HTERT RPE-1 (cell line): ENCODE data around the gene RFTN2.
"Not testable (repeated sequence)": the region's sequence is repeated elsewhere in the genome, so short reads cannot be mapped to it uniquely, and the experiment has no call there.

Source experiments
- in situ Hi-C: fragments of 300-500 bp; cut with MboI; formaldehyde crosslinking; loops from 4 replicates; pipeline ENCODE4 v1.14.3; 2020; ENCODE audit warnings: low sequenced_read_pairs

Gene RFTN2

DNA sequence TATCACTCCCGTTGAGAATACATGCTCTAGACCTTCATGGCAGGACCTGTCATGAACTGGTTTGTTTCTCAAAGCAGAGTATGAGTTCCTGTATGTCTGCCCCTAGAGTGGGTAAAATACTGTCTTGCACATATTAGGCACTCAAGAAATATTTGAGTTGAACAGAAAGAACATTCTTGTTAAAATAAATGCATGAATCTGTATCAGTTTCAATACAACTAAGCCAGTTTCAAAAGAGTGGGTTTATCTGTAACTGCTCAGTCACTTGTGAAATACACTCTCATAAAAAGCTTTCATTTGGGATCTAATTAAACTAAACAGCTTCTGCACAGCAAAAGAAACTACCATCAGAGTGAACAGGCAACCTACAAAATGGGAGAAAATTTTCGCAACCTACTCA is 69.2 kb downstream of the RFTN2 start:
- in situ Hi-C loops, result no loop called here

DNA sequence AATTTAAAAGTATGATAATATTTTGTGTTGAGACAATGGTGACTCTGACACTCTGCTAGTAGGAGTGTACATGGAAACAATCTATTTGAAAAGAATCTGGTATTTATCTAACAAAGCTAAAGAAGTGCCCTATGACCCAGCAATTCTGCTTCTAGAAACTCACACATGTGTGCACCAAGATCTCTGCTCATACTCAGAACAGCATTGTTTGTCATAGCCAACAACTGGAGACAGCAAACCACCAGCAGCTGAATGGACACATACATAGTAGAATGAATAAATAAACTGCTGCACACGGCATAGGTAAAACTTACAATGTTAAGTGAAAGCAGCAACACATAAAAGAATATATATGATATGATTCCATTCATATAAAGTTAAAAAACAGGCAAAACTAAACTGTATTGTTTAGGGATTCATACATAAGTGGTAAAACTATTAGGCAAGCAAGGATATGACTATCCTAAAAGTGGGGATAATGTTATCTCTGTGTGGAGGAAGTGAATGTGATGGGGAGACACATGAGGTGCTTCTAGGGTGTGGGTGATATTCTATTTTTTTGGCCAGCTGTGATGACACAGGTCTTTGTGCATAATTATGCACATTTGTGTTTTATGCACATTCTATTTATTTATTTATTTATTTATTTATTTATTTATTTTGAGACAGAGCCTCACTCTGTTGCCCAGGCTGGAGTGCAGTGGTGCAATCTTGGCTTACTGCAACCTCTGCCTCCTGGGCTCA is 71.1 kb downstream of the RFTN2 start:
- in situ Hi-C loops, result no loop called here

DNA sequence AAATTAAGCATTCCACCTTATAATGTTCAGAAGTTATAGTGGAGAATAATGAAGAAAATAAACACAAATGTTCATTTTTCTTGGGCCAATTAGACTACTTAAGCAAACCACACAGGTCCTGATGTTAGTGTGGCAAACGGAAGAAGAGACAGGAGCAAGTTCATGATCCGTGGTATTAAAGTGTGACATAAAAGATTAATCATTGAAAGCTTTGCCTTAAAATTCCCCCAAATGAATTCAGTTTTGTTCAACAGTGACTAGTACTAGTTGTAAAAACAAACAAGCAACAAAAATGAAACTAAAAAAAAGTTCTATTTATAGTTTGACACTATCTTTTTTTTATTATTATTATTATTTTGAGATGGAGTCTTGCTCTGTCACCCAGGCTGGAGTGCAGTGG is 73.7 kb downstream of the RFTN2 start:
- in situ Hi-C loops, result no loop called here

DNA sequence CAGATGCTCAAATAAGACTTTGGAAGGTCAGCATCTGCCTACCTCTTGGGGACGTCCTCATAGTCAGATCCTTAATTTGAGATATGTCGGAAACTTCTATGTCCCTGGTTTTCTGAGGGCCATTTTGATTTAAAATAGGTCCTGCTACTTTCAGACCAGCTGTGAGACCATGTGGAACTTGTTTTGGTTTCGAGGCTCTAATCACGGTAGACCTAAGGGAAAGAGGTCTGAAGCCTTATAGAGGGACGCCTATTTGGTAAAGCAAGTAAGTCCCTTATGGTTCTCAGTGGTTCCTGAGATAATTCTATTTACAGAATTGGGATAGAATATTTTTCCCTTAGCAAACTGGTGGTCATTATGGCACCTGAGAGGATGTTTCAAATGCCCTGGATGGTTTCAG is 75.1 kb downstream of the RFTN2 start:
- in situ Hi-C loops, result no loop called here

DNA sequence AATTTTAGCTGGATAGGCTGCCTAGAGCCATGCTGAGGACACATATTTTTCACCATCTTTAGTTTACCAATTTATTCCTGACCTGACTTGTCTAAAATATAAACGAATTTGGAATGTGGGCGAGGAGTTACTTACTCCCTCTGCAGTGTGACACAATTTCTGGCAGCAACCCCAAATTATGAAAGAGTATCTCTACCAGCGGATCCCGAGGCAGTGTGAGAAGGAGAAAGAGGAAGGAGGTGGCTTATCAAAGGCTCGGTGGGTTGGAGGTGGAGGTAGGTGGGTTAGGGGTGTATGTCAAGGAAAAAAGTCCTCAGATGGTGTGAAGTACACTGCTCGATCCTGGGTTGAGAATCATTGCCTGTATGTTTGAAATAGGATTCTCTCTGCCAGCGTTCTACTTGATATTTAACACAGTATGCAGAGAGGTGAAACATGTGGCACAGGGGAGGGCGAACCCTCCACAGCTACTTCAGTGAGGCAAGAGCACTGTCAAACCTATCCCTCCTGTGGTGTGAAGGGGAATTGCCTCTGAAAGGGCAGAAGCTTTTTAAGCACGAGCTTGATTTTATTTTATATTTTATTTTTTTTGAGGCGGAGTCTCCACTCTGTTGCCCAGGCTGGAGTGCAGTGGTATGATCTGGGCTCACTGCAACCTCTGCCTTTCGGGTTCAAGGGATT is 76.0 kb downstream of the RFTN2 start:
- in situ Hi-C loops, result no loop called here

DNA sequence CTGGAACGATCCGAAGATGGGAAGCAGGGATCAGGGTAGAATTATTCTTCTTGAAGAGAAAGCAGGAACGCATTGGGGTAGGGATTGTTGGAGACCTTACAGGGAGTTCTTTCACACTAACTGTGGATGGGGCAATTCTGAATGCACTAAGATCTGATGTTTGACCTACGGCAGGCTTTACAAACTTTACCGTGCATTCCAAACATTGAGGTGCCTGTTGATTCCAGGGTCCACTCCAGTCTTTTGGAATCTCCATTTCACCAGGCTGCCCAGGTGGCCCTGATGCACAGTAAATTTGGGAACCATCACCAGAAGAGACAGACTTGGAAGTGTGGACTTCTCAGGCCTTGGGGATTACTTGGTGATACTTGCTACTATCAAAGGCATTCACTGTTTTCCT is 76.9 kb downstream of the RFTN2 start:
- in situ Hi-C loops, result no loop called here

DNA sequence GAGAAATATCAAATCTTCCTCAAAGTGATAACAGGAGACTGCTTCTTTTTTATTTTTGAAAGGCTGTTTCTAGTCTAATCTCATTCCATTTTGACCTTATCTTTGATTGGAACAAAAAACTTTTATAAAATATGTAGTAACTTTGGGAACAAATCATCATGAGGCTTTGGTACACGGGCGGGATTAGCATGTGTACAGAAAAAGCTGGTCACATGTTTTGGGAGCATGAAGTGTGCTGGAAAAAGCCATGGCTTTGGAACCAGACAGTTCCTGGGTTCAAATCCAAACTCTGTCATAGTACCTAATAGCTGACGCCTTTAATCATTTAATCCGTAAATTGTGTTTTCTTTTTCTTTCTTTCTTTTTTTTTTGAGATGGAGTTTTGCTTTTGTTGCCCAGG is 78.2 kb downstream of the RFTN2 start:
- in situ Hi-C loops, result no loop called here

DNA sequence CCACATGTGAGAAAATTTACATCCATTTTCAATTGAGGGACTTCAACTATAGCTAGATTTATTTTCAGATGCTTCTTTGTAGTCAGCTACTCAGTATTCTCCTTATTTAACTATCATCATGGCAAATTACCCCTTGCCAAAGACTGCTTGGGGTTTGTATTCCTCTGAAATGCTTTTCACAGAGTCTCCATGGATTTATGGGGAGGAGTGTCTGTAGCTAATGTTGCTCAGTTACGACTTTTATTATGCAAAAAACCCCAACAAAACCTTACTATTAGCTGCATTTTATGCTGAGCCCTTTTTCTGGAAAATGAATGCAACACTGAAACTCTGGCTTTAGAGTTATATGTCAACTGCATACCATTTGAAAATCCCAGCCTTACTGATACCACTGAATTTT is 78.6 kb downstream of the RFTN2 start:
- in situ Hi-C loops, result no loop called here

DNA sequence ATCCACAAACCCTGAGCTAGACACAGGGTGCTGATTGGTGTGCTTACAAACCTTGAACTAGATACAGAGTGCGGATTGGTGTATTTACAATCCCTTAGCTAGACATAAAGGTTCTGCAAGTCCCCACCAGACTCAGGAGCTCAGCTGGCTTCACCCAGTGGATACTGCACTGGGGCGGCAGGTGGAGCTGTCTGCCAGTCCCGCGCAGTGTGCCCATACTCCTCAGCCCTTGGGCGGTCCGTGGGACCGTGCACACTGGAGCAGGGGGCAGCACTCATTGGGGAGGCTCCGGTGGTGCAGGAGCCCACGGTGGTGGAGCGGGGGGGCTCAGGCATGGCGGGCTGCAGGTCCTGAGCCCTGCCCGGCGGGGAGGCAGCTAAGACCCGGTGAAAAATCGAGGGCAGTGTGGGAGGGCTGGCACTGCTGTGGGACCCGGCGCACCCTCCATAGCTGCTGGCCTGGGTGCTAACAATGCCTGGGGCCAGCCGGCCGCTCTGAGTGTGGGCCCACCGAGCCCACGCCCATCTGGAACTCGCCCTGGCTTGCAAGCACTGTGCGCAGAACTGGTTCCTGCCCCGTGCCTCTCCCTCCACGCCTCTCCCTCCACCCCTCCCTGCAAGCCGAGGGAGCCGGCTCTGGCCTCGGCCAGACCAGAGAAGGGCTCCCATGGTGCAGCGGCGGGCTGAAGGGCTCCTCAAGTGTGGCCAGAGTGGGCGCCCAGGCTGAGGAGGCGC is 83.9 kb downstream of the RFTN2 start:
- in situ Hi-C loops, result no loop called here

DNA sequence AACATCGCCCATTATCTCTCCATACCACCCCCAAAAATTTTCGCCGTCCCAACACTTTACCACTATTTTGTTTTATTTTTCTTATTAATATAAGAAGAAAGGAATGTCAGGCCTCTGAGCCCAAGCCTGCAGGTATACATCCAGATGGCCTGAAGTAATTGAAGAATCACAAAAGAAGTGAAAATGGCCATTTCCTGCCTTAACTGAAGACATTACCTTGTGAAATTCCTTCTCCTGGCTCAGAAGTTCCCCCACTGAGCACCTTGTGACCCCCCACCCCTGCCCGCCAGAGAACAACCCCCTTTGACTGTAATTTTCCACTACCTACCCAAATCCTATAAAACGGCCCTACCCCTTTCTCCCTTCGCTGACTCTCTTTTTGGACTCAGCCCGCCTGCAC is 88.1 kb downstream of the RFTN2 start:
- in situ Hi-C loops, result not testable (repeated sequence)

DNA sequence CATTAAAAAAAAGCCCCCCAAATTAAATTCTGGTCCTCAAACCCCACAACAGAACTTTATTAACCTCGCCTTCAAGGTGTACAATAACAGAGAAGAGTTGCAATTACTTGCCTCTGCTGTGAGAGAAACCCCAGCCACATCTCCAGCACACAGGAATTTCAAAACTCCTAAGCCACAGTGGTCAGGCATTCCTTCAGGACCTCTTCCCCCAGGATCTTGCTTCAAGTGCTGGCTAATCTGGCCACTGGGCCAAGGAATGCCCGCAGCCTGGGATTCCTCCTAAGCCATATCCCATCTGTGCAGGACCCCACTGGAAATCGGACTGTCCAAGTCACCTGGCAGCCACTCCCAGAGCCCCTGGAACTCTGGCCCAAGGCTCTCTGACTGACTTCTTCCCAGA is 95.2 kb downstream of the RFTN2 start:
- in situ Hi-C loops, result not testable (repeated sequence)

DNA sequence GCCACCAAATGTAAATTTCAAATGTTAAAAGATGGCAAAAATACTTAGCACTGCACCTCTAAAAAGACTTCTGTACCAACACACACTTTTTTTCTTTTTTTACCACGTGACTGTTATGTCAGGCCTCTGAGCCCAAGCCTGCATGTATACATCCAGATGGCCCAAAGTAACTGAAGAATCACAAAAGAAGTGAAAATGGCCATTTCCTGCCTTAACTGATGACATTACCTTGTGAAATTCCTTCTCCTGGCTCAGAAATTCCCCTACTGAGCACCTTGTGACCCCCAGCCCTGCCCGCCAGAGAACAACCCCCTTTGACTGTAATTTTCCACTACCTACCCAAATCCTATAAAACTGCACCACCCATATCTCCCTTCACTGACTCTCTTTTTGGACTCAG is 97.1 kb downstream of the RFTN2 start:
- in situ Hi-C loops, result not testable (repeated sequence)

DNA sequence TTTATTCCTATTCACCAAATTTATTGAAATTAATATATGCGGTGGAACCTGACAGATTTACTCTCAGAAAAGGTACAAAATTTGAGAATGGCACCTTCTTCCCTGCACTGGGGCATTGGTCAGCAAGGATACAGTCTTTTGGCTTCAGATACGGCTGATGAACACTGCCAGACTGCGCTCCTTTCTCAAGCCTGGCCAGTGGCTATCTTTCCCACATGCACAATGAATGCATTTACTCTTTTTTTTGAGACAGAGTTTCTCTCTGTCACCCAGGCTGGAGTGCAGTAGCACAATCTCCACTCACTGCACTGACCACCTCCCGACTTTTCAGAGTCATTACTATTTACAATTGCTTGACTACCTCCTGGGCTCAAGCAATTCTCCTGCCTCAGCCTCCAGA is 97.9 kb downstream of the RFTN2 start:
- in situ Hi-C loops, result no loop called here

DNA sequence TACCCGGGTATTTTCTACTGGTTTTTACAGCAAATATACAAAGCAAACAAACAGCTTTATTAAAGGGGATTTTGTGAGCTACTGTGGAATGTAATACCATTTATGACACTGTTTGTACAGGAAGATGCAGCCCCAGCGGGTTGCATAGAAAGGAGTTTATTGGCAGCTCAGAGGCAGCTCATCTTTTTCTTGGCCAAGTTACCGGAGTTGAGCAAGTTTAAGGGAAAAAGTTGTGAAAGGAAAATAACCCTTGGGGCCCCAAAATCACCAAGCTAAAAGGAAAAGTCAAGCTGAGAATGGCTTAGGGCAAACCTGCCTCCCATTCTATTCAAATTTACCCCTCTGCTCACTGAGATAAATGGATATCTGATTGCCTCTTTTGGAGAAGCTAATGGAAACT is 98.8 kb downstream of the RFTN2 start:
- in situ Hi-C loops, result no loop called here

DNA sequence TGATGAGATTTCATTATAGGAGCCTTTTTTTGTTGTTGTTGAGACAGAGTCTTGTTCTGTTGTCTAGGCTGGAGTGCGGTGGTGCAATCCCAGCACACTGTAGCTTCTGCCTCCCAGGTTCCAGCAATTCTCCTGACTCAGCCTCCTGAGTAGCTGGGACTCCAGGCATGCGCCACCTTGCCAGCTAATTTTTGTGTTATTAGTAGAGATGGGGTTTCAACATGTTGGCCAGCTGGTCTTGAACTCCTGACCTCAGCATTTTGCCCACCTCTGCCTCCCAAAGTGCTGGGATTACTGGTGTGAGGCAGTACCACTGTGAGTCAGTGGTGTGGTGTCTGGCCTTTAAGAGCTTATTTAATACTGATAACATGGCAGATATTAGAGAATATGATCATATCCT is 99.4 kb downstream of the RFTN2 start:
- in situ Hi-C loops, result no loop called here

DNA sequence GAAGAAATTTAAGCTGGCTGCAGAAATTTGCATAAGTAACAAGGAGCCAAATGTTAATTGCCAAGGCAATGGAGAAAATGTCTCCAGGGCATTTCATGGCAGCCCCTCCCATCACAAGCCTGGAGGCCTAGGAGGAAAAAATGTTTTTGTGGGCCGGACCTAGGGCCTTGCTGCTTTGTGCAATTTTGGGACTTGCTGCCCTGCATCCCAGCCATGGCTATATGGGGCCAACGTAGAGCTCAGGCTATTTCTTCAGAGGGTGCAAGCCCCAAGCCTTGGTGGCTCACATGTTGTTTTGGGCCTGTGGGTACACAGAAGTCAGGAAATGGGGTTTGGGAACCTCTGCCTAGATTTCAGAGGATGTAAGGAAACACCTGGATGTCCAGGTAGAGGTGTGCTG is 101.8 kb downstream of the RFTN2 start:
- in situ Hi-C loops, result no loop called here

DNA sequence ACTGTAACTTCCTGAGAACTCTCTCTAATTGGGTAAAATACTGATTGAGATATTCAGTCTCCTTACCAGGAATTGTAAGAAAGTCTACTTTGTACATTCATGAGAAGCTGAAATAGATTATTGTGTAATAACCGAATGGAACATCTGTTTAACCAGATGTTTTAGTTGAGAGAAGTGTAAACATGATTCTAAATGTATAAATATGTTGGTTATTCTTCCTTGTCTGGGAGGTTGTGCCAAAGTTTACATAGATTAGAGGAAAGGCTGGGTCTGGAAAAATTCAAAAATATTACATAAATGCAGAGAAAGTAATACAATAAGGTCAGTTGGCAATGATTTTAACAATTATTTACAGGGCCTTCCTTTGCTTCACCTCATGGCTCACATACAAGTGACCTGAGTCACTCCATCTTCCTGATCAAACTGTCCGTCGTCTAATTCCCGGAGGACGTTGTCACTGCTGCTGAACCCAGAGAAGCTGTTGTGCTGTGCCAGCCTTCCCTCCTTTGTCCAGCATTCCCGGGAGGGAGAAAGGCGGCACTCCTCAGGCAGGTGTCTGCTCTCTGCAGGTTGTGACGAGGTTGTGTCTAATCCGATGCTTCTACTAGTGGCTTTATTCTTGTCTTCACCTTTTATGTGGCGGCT is 103.6 kb downstream of the RFTN2 start:
- in situ Hi-C loops, result no loop called here

DNA sequence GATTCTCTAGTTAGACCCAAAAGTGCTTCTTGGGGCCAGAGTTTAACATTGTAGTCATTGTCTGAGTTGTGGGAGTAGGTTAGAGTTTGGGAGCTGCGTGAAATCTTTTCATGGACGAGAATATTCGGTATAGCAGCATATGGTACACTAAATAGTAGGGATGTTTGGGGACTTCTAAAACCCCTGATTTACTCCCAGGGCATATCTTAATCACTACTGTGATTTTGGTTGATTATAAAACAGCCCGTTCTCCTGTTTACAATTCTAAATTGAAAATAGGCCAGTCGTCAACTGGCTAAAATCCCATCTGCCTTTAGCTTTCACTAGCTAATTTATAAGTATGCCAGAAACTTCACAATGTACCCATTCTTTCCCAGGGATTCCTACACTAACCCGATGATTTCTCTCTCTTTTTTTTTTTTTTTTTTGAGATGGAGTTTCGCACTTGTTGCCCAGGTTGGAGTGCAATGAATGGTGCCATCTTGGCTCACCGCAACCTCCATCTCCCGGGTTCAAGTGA is 115.2 kb downstream of the RFTN2 start:
- in situ Hi-C loops, result no loop called here

DNA sequence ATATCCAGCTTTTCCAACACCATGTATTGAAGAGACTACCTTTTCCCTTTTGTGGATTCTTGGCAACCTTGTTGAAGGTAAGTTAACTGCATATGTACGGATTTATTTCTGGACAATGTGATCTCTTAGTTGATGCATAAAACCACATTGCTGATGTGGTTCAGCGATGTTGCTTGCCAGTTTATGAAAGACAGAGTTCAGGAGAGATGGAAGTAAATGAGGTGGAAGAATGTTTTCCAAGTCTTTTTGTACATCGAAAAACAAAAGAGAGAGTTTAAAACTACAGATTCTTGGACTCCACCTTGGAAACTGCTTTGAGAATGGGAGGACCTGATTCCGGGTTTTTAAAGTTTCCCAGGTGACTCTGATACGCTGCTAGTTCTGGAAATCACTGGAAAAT is 115.7 kb downstream of the RFTN2 start:
- in situ Hi-C loops, result no loop called here

DNA sequence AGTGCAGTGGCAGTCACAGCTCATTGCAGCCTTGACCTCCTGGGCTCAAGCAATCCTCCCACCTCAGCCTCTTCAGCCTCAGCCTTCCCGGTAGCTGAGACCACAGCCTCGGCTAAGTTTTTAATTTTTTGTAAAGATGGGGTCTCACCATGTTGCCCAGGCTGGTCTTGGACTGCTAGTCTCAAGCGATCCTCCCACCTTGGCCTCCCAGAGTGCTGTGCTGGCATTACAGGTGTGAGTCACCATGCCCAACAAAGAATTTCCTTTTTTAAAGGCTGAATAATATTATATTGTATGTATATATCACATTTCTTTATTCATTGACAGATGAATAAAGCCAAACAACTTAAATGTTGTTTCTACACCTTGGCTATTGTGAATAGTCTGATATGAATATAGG is 117.0 kb downstream of the RFTN2 start:
- in situ Hi-C loops, result no loop called here

DNA sequence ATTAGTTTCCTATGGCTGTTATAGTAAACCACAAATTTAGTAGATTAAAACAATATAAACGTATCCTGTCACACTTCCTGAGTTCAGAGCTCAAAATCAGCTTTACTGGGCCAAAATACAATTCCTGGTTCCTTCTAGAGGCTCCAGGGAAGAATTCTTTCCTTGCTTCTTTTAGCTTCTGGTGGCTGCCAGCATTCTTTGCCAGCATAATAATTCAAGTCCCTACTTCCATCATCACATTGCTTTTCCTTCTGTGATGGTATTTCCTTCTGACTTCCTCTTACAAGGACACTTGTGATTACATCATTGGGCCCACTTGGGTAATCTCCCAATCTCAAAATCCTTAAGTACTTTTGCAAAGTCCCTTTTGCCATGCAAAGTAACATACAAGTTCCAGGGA is 118.9 kb downstream of the RFTN2 start:
- in situ Hi-C loops, result no loop called here
